ACC112 (cell line): Measurements from ENCODE around the gene METTL8.
"Not testable (repeated sequence)": the region's sequence is repeated elsewhere in the genome, so short reads cannot be mapped to it uniquely, and the experiment has no call there.

ENCODE experiments used
- H2AFZ ChIP-seq: fragments of 200-600 bp; sonication (generic); one replicate; pipeline ENCODE4 v1.6.0; 2017; ENCODE audit warnings: antibody characterized with exemption, low read length; ENCODE audit not compliant: unreplicated experiment
- H3K27ac ChIP-seq: fragments of 200-600 bp; sonication (generic); 2 replicates; pipeline ENCODE4 v1.5.1; 2014; ENCODE audit warnings: low read depth, mild to moderate bottlenecking, antibody characterized with exemption, low read length, moderate library complexity
- H3K27me3 ChIP-seq: fragments of 200-600 bp; sonication (generic); 2 replicates; pipeline ENCODE4 v1.6.1; 2014; ENCODE audit warnings: mild to moderate bottlenecking, antibody characterized with exemption, low read length, moderate library complexity, mixed read lengths; ENCODE audit not compliant: insufficient read depth
- H3K36me3 ChIP-seq: fragments of 200-600 bp; sonication (generic); 2 replicates; pipeline ENCODE4 v1.6.1; 2016; ENCODE audit warnings: mild to moderate bottlenecking, antibody characterized with exemption, low read length, moderate library complexity, mixed read lengths; ENCODE audit not compliant: insufficient read depth
- H3K4me1 ChIP-seq: fragments of 200-600 bp; sonication (generic); one replicate; pipeline ENCODE4 v1.6.1; 2016; ENCODE audit warnings: low read length, mixed read lengths; ENCODE audit not compliant: insufficient read depth, unreplicated experiment, control insufficient read depth
- H3K4me3 ChIP-seq: fragments of 200-600 bp; sonication (generic); 2 replicates; pipeline ENCODE4 v1.5.1; 2014; ENCODE audit warnings: mild to moderate bottlenecking, low read depth, low read length
- H3K79me2 ChIP-seq: fragments of 200-600 bp; sonication (generic); one replicate; pipeline ENCODE4 v1.6.0; 2016; ENCODE audit warnings: low read length; ENCODE audit not compliant: control insufficient read depth, unreplicated experiment, insufficient read depth

The METTL8 gene

DNA sequence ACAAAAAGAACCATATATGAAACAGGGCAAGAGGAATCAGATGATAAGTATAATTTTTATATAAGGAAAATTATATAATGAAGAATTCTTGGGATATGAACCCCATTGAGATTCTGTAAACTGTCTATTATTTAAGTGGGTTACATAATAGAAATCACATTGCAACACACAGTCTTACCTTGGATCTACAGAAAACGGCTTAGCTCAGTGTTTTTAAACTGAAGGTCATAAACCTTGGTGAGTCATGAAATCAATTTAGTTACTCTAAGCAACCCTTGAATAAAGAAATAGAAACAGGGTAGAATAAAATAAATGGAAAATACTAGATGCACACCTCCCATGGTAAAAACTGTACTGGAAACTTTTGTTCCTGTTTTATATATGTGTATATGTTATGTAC lies 50.7 kb downstream of the METTL8 start:
- H3K4me3 ChIP-seq, result no peak overlapping the region
- no peaks in the 10 kb centered on the region for H3K27me3 ChIP-seq
- no peaks in the 10 kb centered on the region for H3K79me2 ChIP-seq
- H3K4me1 ChIP-seq, result peaks cover 4% of the 10 kb centered on the region
- H3K36me3 ChIP-seq, result no peaks in the 10 kb centered on the region
- no peak overlapping the region for H2AFZ ChIP-seq
- H3K27ac ChIP-seq, result peak overlapping the region; percentile 25; the same call in 1 of the 2 replicates

DNA sequence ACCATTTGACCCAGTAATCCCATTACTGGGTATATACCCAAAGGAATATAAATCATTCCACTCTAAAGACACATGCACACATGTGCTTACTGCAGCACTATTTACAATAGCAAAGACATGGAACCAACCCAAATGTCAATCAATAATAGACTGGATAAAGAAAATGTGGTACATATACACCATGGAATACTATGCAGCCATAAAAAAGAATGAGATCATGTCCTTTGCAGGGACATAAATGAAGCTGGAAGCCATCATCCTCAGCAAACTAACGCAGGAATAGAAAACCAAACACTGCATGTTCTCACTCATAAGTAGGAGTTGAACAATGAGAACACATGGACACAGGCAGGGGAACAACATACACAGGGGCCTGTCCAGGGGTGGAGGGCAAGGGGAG lies 51.6 kb downstream of the METTL8 start:
- not testable (repeated sequence) for H3K4me1 ChIP-seq, H3K4me3 ChIP-seq, H3K27me3 ChIP-seq, H3K79me2 ChIP-seq, H3K27ac ChIP-seq, H2AFZ ChIP-seq, H3K36me3 ChIP-seq

DNA sequence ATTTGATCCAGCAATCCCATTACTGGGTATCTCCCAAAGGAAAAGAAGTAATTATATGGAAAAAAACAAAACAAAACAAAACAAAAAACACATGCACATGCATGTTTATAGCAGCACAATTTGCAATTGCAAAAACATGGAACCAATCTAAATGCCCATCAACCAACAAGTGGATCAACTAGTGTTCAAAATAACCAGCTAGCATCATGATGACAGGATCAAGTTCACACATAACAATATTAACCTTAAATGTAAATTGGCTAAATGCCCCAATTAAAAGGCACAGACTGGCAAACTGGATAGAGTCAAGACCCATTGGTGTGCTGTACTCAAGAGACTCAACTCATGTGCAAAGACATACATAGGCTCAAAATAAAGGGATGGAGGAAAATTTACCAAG lies 55.9 kb downstream of the METTL8 start:
- H3K27me3 ChIP-seq, H3K36me3 ChIP-seq, H3K4me1 ChIP-seq, H3K4me3 ChIP-seq, H3K79me2 ChIP-seq, H2AFZ ChIP-seq, H3K27ac ChIP-seq: not testable (repeated sequence)

DNA sequence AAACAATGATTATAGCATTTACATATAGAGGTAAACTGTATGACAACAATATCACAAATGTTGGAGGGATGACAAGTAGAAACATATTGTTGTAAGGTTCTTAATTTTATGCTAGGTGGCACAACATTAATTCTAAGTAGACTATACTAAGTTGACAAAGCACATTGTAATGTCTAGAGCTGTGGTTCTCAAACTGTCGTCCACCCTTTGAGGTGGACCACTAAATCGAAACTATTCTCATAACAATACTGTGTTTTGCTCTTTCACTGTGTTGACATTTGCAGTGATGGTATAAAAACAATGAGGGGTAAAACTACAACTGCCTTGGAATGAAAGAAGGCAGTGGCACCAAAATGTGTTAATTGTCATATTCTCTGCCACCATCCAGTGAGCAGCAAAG lies 66.1 kb downstream of the METTL8 start:
- Histone ChIP-seq H3K79me2 (no peaks in the 10 kb centered on the region), H3K27ac (no peak overlapping the region), H3K36me3 (no peaks in the 10 kb centered on the region), H2AFZ (no peak overlapping the region), H3K27me3 (no peaks in the 10 kb centered on the region), H3K4me3 (no peak overlapping the region), H3K4me1 (no peaks in the 10 kb centered on the region)

DNA sequence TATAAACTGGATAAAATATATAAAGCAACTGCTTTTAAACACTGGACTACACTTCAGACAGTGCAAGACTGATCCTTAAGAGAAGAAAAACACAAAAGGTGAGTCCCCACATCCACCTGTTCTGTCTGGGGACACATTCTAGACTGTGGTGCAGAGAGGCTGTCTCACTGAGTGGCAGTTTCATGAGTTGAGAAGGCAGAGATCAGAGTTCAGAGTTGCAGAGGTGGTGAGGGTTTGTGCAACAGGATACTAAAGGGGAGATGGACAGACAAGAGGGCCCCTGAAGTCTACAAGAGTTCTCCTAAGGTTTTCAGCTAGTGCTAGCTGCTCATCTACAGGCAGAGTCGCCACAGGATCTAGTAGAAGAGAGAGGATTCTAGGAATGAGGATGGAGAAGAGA lies 68.0 kb downstream of the METTL8 start:
- H3K4me1 ChIP-seq, result no peaks in the 10 kb centered on the region
- H3K27ac ChIP-seq, result no peak overlapping the region
- H3K36me3 ChIP-seq, result no peaks in the 10 kb centered on the region
- H3K79me2 ChIP-seq, result peaks cover 2% of the 10 kb centered on the region
- no peaks in the 10 kb centered on the region for H3K27me3 ChIP-seq
- no peak overlapping the region for H3K4me3 ChIP-seq
- no peak overlapping the region for H2AFZ ChIP-seq

DNA sequence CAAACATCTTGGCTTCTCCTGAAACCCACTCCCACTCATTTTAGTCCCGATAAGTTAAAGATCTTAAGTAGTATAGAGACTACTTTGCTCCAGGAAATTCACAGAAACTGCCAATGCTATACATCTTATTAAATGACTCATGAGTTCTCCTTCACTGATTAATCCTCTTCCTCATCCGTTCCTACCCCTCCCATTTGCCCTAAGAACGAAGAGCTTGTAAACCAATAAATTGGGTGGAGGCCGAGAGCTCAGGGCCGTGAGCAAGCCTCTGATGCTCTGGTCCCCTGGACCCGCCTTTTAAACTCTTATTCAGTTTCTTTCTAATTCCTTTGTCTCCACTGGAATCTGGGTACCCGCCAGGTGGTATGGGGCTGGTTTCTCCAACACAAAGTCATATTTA lies 68.6 kb downstream of the METTL8 start:
- Histone ChIP-seq H3K4me3 (no peak overlapping the region), H3K27ac (no peak overlapping the region), H3K36me3 (no peaks in the 10 kb centered on the region), H2AFZ (no peak overlapping the region), H3K27me3 (no peaks in the 10 kb centered on the region), H3K4me1 (no peaks in the 10 kb centered on the region), H3K79me2 (peaks cover 2% of the 10 kb centered on the region)

DNA sequence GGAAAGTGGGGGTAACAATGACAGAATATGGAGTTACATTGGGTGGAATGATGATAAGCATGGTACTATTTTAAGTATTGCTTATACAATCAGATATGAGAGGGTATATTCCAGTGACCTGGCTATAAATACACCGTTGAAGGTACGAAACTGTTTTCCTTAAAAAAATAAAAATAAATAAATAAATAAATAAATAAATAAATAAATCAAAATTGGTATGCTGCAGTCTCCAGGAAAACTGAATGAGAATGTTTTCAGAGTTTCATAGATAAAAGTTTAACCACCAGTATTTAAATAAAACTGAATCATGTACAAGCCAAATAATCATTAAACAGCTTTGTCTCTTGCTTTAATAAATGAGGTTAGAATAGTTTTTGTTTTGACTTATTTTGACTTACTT lies 71.4 kb downstream of the METTL8 start:
- H3K27me3 ChIP-seq, result no peaks in the 10 kb centered on the region
- no peak overlapping the region for H2AFZ ChIP-seq
- no peaks in the 10 kb centered on the region for H3K4me1 ChIP-seq
- H3K4me3 ChIP-seq, result no peak overlapping the region
- H3K79me2 ChIP-seq, result peaks cover 2% of the 10 kb centered on the region
- H3K36me3 ChIP-seq, result no peaks in the 10 kb centered on the region
- no peak overlapping the region for H3K27ac ChIP-seq

DNA sequence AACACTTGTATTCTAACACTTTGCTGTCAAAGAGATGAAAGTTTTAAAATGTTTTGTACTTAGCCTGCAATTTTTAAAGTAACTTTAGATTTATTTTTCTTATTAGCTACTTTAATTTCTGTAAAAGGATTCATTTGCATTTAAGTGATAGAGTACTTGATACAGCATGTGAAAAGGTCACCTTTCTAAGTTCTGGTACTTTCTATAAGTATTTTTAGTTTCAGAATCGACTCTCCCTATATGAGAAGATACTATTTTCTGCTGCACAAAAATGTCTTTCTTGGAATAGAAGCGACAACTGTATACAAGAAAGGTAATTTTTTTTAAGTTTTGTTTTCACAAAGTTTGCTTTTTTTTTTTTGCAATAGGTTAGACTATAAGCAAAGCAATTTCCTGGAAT lies 72.9 kb downstream of the METTL8 start:
- no peaks in the 10 kb centered on the region for H3K4me1 ChIP-seq
- H3K4me3 ChIP-seq, result no peak overlapping the region
- peaks cover 2% of the 10 kb centered on the region for H3K79me2 ChIP-seq
- no peak overlapping the region for H3K27ac ChIP-seq
- H2AFZ ChIP-seq, result no peak overlapping the region
- H3K27me3 ChIP-seq, result no peaks in the 10 kb centered on the region
- no peaks in the 10 kb centered on the region for H3K36me3 ChIP-seq

DNA sequence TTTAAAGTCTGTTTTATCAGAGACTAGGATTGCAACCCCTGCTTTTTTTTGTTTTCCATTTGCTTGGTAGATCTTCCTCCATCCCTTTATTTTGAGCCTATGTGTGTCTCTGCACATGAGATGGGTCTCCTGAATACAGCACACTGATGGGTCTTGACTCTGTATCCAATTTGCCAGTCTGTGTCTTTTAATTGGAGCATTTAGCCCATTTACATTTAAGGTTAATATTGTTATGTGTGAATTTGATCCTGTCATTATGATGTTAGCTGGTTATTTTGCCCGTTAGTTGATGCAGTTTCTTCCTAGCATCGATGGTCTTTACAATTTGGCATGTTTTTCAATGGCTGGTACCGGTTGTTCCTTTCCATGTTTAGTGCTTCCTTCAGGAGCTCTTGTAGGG lies 80.0 kb downstream of the METTL8 start:
- H3K4me1 ChIP-seq, H3K4me3 ChIP-seq, H3K36me3 ChIP-seq, H3K27ac ChIP-seq, H3K27me3 ChIP-seq, H2AFZ ChIP-seq, H3K79me2 ChIP-seq: not testable (repeated sequence)

DNA sequence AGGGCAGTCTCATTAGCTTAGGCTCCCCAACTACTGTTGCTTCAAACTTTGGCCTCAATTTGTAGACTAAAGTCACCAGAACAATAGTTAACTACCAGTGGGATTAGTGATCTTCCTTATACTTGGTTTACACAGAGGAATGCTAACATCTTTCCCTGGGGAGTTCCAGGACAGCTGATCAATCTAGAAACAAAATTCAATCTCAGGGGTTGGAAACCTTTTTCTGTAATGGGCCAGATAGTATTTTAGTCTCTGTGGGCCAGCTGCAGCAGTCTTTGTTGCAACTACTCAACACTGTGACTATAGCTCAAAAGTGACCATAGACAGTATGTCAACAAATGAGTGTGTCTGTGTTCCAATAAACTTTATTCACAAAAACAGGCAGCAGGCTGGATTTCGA lies 85.7 kb downstream of the METTL8 start:
- no peaks in the 10 kb centered on the region for H3K79me2 ChIP-seq
- no peak overlapping the region for H3K4me3 ChIP-seq
- H3K27ac ChIP-seq, result no peak overlapping the region
- H3K4me1 ChIP-seq, result peaks cover 9% of the 10 kb centered on the region
- no peaks in the 10 kb centered on the region for H3K36me3 ChIP-seq
- no peak overlapping the region for H2AFZ ChIP-seq
- no peaks in the 10 kb centered on the region for H3K27me3 ChIP-seq

DNA sequence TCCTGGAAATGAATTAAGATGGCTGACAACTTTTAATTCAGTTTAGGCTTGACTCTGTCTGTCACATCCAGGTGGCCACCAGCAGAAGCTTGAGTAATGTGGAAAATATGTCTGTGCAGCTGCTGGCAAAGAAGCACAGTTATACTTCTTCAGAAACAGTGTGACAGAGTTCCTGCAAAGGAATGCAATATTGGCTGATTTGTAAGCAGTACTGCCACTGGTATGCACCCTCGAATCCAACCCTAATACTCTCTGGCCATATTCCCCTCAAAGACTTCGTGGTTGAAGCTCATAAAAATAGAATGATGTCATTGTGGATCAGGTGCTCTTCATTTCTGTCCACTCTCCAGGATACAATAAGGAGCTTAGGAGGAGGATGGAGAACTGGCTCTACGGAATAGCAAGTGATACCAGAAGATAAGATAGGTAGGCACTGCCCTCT lies 86.2 kb downstream of the METTL8 start:
- H3K27me3 ChIP-seq, result no peaks in the 10 kb centered on the region
- no peak overlapping the region; the same call in 1 of the 2 replicates for H3K27ac ChIP-seq
- H3K79me2 ChIP-seq, result no peaks in the 10 kb centered on the region
- peaks cover 9% of the 10 kb centered on the region for H3K4me1 ChIP-seq
- H3K36me3 ChIP-seq, result no peaks in the 10 kb centered on the region
- no peak overlapping the region for H2AFZ ChIP-seq
- no peak overlapping the region for H3K4me3 ChIP-seq
